NOMO-1 treated with DMSO at 0.1 percent for 48 hours (cell line): ENCODE data around the gene RAB24.

ENCODE experiments used
- DNase-seq: peaks from one replicate; lab custom pipeline; 2025; ENCODE audit not compliant: unreplicated experiment; lab: John Stamatoyannopoulos, UW

RAB24 gene

DNA sequence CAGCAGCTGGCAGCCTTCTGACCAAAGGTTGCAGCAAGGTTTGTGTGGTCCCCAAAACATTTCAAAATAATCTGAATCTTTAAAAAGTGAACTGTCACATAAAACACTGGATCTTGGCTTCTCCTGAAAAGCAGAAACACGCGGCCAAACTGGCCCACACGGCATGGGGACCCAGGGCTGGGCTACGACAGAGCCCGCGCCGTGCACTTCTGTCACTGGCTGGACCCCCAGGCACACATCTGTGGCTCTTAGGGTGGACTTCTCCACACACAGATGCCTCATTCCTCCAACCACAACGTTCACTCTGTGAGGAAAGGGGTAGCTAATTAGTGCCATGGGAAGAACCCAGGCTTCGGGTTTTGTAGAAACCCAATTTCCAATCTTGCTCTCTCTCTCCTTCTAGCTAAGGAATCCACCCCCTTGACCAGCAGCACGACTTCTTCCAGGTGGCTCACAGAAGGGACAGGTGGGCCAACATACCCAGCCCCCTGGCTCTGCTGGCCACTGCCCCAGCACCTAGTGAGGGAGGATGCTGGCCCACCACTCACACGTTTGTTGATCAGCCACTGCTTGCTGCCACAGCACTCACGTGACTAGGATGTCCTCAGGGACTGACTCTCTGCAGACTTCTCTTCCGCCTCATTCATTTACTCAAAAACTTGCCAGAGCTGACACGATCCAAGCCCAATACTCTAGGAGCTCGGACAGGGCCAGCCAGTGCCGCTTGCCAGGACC lies 30.1 kb upstream of the RAB24 start:
- no peak for DNase-seq

DNA sequence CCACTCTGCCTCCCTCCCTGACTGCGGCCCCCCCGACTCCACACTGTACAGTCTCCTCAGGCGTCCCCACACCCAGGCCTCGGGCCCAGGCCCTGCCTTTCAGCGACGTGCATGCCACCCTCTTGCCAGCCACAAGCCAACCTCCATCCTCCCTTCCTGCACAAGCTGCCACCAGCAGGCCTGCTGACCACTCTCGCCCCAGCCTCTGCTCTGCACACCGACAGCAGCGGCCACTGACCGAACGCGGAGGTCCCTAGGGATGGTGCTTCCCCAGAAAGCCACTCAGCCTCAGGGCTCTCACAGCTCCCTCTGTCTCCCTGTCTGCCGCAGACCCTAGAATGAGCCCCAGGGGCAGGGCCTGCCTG lies 29.4 kb upstream of the RAB24 start:
- DNase-seq, result no peak

DNA sequence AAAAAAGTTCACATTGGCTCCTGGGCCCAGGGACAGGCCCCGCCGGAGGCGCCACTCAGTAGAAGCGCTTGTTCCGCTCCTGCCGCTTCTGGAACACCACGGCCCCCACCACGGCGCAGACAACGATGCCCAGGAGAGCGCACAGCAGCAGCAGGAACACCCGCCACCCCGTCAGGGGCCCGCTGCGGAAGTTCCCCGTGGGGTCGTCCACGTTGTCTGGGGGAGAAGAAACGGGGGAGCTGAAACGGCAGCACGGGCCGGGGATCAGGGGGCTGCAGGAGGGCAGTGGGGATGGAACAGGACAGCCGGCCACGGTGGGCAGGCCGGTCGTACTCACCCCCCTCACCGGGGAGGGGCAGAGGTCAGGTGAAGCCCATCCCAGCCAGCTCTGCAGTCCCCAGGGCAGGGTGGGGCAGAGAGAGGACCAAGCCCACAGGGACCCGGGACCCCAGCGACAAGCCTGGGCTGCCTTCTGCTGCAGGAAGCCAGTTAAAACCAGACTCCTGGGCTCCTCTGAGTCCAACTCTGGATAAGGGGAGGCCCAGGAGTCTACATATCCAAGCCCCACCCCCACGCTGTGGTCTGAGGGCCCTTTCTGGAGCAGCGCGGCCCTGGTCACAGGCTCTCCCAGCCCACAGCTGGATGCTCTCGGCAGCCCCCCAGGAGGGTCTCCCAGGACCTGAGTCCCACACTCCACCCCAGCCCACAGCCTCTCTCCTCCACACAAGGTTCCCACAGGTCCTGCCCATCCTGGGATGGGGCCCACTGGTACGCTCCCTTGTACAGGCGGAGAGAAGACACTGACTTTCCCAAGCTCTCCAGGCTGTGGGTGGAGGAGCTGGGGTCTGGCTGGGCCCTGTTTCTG lies 28.7 kb upstream of the RAB24 start:
- no peak for DNase-seq

DNA sequence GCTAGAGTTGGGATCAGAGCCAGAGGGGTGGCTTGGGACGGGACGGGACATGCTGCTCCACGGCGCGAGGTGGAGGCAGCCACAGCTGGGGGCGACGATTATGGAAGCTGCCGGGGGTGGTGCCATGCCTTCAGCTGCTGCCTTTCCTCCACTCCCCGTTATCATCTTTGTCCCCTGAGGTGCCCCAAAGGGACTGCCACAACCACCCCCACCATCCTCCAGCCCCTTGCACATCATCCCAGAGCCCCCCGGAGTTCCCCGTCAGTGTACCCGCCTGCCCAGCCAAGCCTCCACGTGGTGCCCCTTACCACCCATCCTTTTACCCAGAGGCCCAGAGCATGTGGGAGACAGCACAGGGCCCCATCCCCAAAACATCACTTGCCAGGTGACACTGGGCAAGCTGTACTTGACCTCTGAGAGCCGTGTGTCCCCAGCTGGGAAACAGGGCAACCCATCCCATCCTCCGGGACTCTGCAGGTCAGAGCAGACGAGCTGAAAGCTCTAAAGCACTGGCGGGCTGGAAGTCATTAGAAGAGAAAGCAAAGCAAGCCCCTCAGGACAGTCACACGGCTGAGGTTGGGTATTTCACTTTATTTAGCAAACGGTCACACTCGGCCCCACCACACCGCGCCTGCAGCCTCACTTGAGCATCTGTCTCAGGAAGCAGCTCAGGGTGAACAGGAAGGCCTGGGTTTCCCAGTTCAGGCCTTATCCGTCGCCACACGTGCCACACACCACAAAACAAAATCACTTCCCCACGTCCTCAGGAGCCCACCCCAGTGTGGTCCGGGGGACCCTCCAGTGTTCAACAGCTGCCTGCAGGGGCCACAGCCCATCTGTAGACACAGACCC lies 27.7 kb upstream of the RAB24 start:
- no peak for DNase-seq

DNA sequence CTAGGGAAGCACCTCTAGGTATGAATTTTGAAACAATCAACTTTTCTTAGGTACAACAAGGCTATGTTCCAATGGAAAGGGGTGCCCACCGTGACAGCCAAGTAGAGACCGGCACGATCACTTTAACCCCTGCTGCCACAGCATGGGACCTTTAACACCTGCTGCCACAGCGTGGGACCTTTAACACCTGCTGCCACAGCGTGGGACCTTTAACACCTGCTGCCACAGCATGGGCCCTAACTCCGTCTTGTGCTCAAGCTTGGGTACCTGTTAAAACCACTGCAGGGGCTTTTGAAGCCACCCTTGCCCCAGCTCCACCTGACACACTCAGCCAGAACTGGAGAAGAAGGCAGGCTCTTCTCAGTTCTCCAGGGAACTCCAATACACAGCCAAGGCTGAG lies 26.4 kb upstream of the RAB24 start:
- no peak for DNase-seq

DNA sequence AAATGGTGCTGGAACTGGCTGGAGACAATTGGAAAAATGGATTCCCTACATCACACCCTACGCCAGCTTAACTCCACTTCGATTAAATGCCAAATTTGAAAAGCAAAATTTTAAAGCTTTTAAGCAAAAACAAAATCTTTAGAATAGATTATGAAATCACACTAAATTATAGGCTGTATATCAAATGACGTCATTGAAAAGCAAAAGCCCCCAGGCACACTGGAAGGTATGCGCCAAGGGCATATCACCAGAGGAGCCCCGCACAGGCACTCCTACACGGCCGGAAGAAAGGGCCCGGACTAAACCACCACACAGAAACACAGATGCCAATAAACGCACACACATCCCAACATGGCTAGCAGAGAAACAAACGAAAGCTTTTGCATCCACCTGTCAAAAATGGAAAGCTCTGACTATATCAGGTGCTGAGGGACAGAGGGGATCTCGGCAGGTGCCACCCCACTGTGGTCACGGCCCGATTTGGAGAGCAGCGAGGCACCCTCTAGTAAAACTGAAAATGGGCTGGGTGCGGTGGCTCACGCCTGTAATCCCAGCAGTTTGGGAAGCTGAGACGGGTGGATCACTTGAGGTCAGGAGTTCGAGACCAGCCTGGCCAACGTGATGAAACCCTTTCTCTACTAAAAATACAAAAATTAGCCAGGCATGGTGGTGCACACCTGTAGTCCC lies 25.2 kb upstream of the RAB24 start:
- DNase-seq, result no peak

DNA sequence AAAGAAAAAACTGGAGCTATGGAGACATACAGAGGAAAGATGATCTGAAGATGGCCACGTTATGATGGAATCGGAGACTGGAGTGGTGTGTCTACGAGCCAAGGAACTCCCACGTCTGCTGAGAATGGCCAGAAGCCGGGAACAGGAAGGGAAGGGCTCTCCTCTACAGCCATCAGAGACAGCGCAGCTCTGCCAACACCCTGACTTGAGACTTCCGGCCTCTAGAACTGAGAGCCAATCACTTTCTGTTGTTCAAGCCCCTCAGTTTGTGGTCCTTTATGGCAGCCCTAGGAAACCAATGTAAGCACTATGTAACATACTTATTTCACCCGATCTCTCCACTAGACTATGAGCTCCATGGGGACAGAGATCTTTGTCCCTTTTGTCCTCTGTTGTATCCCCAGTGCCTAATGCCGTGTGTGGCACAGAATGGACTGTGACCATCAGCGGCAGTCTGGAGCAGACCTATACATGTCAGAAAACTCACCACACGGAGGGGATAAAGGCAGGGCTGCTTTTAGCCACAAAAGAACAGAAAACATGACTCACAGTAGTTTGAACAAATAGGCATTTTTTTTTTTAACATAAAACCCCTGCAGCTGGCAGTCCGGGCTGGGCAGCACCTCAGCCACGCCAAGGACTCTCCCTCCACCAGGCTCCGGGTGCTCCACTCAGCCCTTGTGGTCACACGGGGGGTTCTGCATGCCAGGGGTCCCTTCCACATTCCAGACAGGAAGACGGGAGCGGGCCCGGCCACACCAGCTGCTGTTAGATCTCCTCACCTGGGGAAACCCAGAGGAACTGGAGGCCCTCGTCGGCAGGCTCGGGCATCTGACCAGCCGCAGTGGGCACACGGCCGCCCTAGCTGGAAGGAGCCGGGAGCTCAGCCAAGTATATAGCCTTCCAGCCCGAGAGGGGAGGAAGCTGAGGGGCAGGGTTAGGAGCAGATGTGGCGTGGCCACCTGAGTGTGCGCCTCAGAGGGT lies 24.3 kb upstream of the RAB24 start:
- DNase-seq, result no peak

DNA sequence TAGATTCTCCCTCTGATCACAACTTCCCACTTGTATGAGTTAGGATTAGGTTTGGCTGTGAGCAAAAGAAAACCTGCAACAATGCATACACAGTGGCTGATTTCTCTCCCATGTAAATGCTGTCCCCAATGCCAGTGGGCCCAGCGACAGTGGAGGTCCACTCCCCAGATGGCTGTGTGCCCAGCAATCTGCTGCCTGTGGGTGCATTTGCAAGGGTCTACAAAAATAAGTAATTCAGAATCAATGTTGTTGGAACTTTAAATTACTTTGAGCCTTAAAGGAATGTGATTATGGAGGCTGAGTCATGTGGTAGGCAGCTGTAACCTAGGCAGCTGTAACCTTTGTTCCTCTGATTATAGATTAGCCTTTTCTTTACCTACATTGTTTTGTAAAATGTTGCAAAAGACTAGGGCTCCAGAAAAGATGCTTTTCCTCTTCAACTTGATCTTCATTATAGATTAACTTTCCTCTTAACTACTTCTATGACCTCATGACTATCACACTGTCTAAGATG lies 22.4 kb upstream of the RAB24 start:
- DNase-seq, result no peak

DNA sequence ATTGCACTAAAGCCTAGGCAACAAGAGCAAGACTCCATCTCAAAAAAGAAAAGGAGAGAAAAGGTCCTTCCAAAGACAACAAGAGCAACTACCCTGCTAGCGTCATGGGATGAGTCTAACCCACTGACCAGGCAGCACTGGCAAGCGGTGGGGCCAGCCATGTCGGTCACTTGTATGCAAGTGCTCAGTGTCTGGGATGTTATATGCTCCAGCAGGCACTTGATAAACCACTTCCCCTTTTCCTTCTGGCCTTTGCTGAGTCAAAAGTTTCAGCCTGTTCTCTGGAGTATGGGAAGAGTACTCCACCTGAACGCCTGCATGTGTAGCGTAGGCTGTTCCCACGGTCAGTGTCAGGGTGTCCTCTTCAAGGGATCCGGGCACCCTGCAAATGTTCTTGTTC lies 17.4 kb upstream of the RAB24 start:
- peak; percentile 69 for DNase-seq

DNA sequence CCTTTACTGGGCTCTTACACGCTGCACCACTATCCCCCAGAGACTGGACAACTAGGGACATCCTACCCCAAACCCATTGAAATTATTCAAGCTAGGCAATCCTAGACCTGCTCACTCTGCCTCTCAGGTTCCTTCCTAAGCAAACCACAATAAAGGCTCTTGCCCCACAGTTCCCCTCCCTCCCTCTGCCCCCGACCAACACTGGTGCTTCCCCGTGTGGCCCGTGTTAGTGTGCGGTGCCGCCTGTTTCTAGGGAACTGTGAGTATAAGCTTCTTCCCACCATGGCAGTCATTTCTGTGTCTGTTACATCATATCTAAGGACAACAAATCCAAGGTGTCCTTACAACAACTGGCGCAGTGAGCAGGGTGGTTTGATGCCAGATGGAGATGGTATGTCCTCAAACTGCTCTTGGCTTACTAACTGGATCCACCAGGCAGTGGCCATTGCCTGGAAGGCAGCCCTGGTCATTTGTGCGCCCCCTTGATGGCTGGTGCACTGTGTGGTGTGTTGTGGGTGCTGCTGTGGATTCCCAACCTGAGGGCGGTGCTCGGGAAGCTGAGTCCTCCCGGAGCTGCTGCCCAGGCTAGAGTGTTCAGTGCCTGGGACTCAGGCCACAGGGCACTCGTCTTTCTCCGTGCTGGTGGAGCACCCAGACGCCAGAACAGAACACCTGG lies 16.5 kb upstream of the RAB24 start:
- DNase-seq, result no peak

DNA sequence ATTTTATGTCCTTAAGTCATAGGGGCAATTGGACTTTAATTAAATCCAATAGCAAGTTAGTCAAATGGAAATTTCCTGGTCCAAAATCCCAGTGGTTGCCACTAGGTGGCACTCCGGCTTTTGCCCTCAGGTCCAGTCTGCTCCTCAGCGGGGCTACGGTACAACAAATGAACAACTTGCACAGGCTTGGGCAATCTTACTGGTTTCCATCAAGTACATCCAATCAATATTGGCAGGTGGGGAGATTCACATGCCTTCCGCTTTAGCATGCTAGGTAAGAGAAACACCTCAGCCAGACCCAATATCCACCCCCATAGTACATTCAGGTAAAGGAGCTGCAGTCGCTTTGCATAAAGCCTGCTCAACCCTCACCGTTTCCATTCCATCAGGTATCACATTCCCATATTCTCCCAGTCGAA lies 14.4 kb upstream of the RAB24 start:
- peak; percentile 67 for DNase-seq

DNA sequence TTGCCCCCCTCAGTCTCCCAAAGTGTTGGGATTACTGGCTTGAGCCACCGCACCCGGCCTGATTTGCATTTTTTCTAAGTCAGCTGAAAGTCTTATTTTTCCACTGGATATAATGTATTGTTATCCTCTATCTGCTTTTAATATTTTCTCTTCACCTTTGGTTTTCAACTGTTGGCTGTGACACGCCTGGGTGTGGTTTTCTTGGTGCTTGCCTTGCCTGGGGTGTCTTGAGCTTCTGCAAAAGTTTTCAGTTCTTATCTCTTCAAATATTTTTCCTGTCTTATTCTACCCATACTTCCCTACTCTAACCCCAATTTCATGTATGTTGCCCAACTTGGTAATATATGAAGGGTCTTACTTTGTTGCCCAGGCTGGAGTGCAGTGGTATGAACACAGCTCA lies 12.5 kb upstream of the RAB24 start:
- no peak for DNase-seq

DNA sequence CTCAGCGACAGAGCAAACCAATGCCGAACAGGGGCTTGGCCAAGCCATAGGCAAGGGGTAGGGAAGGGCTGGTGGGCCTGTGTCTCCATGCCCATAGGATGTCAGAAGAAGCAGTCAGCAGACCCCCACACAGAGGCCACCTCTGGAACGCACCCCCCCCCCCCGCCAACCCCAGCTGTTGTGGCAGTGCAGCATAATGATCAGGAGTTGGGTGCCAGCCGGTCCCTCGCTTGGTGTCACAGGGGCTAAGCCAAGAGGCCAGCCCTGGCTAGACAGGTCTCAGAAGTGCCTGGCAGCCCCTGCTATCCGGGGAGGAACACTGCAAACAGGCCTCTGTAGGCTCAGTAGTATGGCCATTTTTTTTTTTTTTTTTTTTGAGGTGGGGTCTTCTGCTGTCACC lies 11.9 kb upstream of the RAB24 start:
- DNase-seq, result no peak

DNA sequence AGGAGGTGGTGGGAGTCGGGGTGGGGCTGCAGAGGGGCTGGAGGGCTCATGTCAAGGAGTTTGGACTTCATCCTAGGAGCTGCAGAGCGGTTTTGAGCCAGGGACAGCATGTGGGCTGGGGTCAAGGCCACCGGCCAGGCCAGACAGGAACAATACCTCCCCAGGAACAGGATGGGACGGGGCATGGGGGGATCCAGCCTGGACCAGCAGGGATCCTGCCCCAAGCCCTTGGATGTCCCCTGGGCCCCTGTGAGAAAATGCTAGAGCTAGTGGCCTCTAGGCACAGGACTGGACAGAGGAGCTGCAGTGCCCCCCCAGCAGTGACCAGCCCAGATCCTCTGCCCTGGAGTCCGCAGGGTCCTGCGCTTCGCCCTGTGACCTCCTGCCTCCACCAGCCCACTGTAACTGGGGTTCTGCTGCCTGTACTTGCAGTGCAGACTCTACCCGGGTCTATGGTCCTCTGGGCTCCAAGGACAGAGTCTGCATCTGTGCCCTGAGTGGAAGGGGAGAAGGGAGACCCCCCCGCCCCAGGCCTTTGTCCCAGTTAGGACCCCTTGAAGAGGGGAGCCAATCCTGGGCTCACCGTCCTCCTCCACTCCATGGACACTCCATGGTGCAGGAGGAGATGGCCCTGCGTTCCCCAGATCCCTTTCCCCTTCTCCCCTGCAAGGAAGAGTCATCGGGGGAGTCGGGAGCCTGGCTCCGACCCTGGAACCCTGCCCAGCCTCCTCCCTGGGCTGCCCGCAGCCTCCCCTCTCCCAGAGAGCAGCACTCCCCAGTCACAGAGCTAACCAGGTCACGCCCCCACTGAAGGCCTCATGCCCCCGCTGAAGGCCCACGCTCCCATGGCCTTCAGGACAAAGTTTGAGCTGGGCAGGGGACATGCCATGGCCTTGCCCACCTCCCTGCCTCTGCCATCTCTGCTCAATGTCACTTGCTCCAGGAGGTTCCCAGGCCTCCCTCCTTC lies 11.1 kb upstream of the RAB24 start:
- no peak for DNase-seq

DNA sequence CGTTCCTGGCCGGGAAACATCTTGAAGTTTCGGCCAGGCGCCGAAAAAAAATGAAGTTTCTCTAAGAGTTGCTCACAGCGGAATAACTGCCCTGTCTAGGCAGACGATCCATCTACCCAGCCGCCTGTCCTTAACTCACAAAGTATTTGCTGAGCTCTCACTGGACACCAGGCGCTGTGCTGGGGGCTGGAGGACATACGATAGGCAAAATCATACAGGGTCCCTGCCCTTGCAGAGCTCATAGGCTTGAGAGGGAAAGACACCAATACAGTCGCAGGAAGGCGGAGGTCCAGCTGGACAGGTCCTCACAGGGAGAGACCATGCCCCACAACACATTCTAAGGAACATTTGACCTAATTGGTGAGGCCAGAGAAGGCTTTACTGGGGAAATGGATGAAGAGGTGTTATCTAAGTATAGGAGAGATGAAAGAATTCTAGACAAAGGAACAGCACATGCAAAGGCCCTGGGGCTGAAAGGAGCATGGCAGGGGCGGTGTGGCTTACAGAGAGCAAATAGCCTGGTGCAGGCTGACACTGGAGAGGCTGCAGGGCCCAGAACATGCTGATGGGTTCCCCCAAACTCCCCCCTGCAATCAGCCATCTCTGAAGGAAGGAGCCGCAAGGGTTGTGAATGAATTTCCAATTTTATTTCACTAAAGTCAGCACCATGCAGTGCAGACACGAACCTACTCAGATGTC lies 10.2 kb upstream of the RAB24 start:
- DNase-seq, result no peak

DNA sequence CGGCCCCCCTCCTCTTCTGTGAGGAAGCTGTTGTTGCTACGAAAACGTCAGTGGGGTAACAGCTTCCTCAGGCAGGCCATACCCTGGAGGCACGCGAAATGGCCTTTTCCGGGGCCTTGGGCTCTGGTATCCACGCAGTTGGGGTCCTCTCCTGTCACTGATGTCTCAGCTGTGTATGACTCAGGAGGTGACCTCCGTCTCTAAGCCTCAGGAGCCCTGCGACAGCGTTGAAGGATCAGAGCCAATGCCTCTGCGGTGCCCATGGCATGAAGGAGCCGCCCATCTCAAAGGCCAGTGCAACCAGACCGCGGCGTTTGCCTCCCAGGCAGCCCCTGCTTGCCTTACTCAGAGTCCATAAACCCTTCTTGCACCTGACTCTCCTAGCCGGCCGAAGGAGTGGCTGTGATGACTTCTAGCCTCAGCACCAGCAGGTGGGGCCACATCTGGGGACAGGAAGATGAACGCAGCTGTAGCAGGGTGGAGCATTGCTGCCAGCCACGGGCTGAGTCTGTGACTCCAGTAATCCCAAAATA lies 9.2 kb upstream of the RAB24 start:
- DNase-seq, result peak; percentile 74
